HG03045 (cell line): ENCODE measurements around the gene BBS5.
"Not testable (repeated sequence)": the region's sequence is repeated elsewhere in the genome, so short reads cannot be mapped to it uniquely, and the experiment has no call there.

ENCODE experiments used
- ATAC-seq: cut with Tn5 transposase; IDR thresholded peaks from one replicate; pipeline ENCODE4 v1.9.1; 2021; ENCODE audit warnings: mild to moderate bottlenecking, moderate library complexity; ENCODE audit not compliant: unreplicated experiment

BBS5 gene

DNA sequence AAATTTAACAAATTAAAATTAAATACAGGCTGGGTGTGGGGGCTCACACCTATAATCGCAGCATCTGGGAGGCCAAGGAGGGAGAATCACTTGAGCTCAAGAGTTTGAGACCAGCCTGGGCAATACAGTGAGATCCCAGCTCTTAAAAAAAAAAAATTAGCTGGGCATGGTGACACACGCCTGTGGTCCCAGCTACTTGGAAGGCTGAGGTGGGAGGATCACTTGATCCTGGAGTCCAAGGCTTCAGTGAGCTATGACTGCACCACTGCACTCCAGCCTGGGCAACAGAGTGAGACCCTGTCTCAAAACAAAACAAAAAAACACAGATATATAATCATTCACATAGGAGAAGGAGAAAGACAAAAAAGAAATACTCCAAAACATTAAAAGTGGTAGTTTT is 60.2 kb downstream of the BBS5 start:
- ATAC-seq, result not testable (repeated sequence)

DNA sequence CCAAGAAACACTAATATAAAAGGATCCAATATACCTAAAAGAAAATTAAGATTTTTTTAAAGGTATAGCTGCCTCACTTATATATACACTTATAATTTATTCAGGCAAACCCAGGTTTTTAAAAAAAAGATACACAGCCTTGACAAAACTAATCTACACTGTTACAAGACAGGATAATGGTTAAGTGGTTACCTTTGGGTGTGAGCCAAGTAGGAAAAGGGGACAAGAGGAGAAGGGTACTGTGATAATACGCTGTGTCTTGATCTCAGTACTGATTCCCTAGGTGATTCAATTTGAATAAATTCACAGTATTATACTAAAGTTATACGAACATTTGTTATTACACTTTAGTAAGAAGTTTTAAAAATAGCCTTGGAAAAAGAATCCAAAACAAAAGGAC is 60.9 kb downstream of the BBS5 start:
- no peak for ATAC-seq

DNA sequence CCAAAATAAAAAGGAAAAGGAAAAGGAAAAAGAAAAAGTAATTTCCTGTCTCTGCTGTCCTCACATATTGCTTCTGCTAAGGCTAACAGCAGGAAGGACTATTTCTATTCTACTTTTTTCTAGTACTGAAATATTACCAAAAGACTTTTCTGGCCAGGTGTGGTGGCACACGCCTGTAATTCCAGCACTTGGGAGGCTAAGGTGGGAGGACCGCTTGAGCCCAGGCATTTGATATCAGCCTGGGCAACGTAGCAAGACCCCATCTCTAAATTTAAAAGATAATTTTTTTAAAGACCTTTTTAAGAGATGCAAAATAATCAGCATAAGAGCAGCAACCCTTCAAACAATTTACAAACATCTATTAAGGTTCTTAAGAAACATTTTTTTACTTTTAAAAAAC is 63.1 kb downstream of the BBS5 start:
- ATAC-seq, result no peak

DNA sequence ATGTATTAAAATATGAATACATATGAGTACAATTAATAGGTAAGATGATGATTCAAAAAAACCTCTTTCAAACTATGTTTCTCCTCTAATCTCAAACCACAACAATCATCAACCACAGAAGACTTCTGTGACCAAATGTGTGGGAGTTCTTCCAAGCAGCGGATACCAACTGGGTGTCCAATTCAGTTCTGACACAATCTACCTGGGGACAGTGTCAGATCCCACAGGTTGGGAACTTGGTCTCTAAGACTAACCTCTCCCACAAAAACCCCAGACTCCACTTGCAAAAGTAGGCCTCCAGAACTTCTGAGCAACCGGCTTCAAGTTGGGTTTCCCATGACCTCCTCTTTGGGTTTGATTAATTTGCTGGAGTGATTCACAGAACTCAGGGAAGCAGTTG is 67.5 kb downstream of the BBS5 start:
- no peak for ATAC-seq
